Naive thymus-derived CD8-positive, alpha-beta T cell (primary cell): ENCODE data around the gene ZBTB48. TPM values are rescaled to one million over a fixed set of nuclear protein-coding genes. Genes with fewer than 3 reads are reported as not detected.

Source experiments
- ATAC-seq, 2 donors: fragments of 150-1000 bp; cut with Tn5 transposase in 1 of 2; sonication (Bioruptor Pico), chemical (Tn5 transposase) in 1 of 2; 1 replicate in 1 of 2; 2 replicates in 1 of 2; pipeline ENCODE4 v1.10.0; 2021; ENCODE audit warnings: mild to moderate bottlenecking in 2 of 2, moderate library complexity in 2 of 2
- POLR2A ChIA-PET: fragments of 350-600 bp; sonication (Branson Sonifier 250); formaldehyde crosslinking; loops from one replicate; lab custom pipeline; 2021; ENCODE audit warnings: antibody characterized with exemption; lab: Charles Lee
- DNase-seq, 10 donors: peaks; one replicate each; pipeline versions ENCODE4 v3.0.0 to v3.0.0-alpha.2; 2020 to 2022
- H3K27ac Mint-ChIP-seq, 10 donors: one replicate each; pipeline ENCODE4 v1.8.0; 2020 to 2022; ENCODE audit warnings: mild to moderate bottlenecking in 10 of 10, mixed read lengths in 10 of 10, moderate library complexity in 4 of 10, inconsistent platforms in 1 of 10
- H3K27me3 Mint-ChIP-seq, 5 donors: one replicate each; pipeline ENCODE4 v1.8.0; 2021 to 2022; ENCODE audit warnings: mixed read lengths in 5 of 5
- H3K36me3 Mint-ChIP-seq, 3 donors: one replicate each; pipeline ENCODE4 v1.8.0; 2020 to 2022; ENCODE audit warnings: mixed read lengths in 3 of 3, mild to moderate bottlenecking in 2 of 3, inconsistent platforms in 1 of 3
- H3K4me1 Mint-ChIP-seq, 4 donors: one replicate each; pipeline ENCODE4 v1.8.0; 2021 to 2022; ENCODE audit warnings: mixed read lengths in 4 of 4
- H3K4me3 Mint-ChIP-seq, 10 donors: one replicate each; pipeline ENCODE4 v1.8.0; 2020 to 2022; ENCODE audit warnings: mild to moderate bottlenecking in 10 of 10, mixed read lengths in 10 of 10, moderate library complexity in 6 of 10, inconsistent platforms in 1 of 10
- H3K9me3 Mint-ChIP-seq, 9 donors: one replicate each; pipeline ENCODE4 v1.8.0; 2020 to 2022; ENCODE audit warnings: mixed read lengths in 9 of 9, mild to moderate bottlenecking in 3 of 9, inconsistent platforms in 1 of 9, moderate library complexity in 1 of 9
- polyA plus RNA-seq, 3 donors: library from polyadenylated mRNA; unstranded; fragments of 300-500 nt; fragmentation: Illumina TruSeq; gene quantifications; one replicate each; pipeline ENCODE4 v1.2.3, GENCODE V29; 2021
- total RNA-seq, 8 experiments: library from RNA in 2 of 8; stranded (reverse) in 2 of 8; gene quantifications; one replicate each; pipeline ENCODE4 v1.2.3 and lab custom pipeline; 2021 to 2026

Gene ZBTB48
- total RNA-seq (10 to 100 TPM; 64.5 to 73.2 TPM), polyA plus RNA-seq (10 to 100 TPM in 2 of 3 donors, 1 to 10 TPM in 1; 9.8 to 30.0 (median 28.7) TPM), total RNA-seq (lab: John Stamatoyannopoulos, UW) (34.4 to 54.8 (median 40.5) reads per million in 6 experiments)

GRCh38 chr1:6579374-6580118, at the start of gene ZBTB48:
ZBTB48 (plus strand) TSS chr1:6579994; CDS start chr1:6580610, 616 bp downstream.
- Mint-ChIP-seq H3K27ac (peak within 1 kb of the TSS; percentile 88 to 99 (median 97)), H3K4me1 (peaks cover 9 to 44% (median 39%) of the 10 kb centered on the region in 4 donors), H3K4me3 (peak within 1 kb of the TSS; percentile 91 to 99 (median 96)), H3K36me3 (peaks cover 0 to 4% (median 0%) of the 10 kb centered on the region in 3 donors), H3K27me3 (no peaks in the 10 kb centered on the region), H3K9me3 (no peaks in the 10 kb centered on the region)
- POLR2A ChIA-PET: interaction anchor here (0.6 to 8.7 kb wide), 13 partner anchors 10 to 1595 kb away, joined by 3 to 145 read pairs (median 6); partner anchors contain the start of genes CAMTA1, KLHL21, NOL9 and PHF13
- ATAC-seq: peak; percentile 97 to 98
- DNase-seq: peak; percentile 93 to 98 (median 95)

GRCh38 chr1:6530504-6531160, 49.2 kb upstream of the ZBTB48 start:
- DNase-seq (no peak), ATAC-seq (no peak)
- Mint-ChIP-seq H3K27ac (no peak overlapping the region), H3K27me3 (no peaks in the 10 kb centered on the region), H3K9me3 (no peaks in the 10 kb centered on the region), H3K36me3 (peaks cover 0 to 89% (median 36%) of the 10 kb centered on the region in 3 donors), H3K4me1 (peaks cover 0 to 7% (median 2%) of the 10 kb centered on the region in 4 donors), H3K4me3 (no peak overlapping the region)
- POLR2A ChIA-PET: no interaction called here

- no peak for ATAC-seq
- H3K27me3 Mint-ChIP-seq: no peaks in the 10 kb centered on the region
- H3K4me3 Mint-ChIP-seq: no peak overlapping the region
- no peak overlapping the region for H3K27ac Mint-ChIP-seq
- H3K9me3 Mint-ChIP-seq: no peaks in the 10 kb centered on the region
- peaks cover 0 to 84% (median 33%) of the 10 kb centered on the region in 3 donors for H3K36me3 Mint-ChIP-seq
- H3K4me1 Mint-ChIP-seq: peaks cover 0 to 9% (median 3%) of the 10 kb centered on the region in 4 donors
- DNase-seq: no peak
- POLR2A ChIA-PET: interaction anchor here (0.7 kb wide), 2 partner anchors 11 to 13 kb away, joined by 3 to 6 read pairs; no protein-coding TSS in a partner anchor
Measured at GRCh38 chr1:6531996-6532395, 47.8 kb upstream of the ZBTB48 start.

- POLR2A ChIA-PET: interaction anchor here (0.7 kb wide), 1 partner anchor 70 kb away, joined by 4 read pairs; no protein-coding TSS in a partner anchor
- Mint-ChIP-seq H3K4me3 (no peak overlapping the region), H3K27ac (peak overlapping the region in 2 of 10 donors; percentile 9 to 44), H3K9me3 (no peaks in the 10 kb centered on the region), H3K36me3 (peaks cover 0 to 81% (median 23%) of the 10 kb centered on the region in 3 donors), H3K27me3 (no peaks in the 10 kb centered on the region), H3K4me1 (peaks cover 0 to 10% (median 3%) of the 10 kb centered on the region in 4 donors)
- DNase-seq: no peak
- no peak for ATAC-seq
Measured at GRCh38 chr1:6534248-6534822, 45.5 kb upstream of the ZBTB48 start.

GRCh38 chr1:6535214-6535613, 44.6 kb upstream of the ZBTB48 start:
- peaks cover 0 to 81% (median 23%) of the 10 kb centered on the region in 3 donors for H3K36me3 Mint-ChIP-seq
- DNase-seq: no peak
- no peak for ATAC-seq
- H3K4me1 Mint-ChIP-seq: peaks cover 0 to 12% (median 4%) of the 10 kb centered on the region in 4 donors
- H3K9me3 Mint-ChIP-seq: no peaks in the 10 kb centered on the region
- H3K27ac Mint-ChIP-seq: peak overlapping the region in 7 of 10 donors; percentile 34 to 86 (median 62)
- no peaks in the 10 kb centered on the region for H3K27me3 Mint-ChIP-seq
- H3K4me3 Mint-ChIP-seq: no peak overlapping the region
- POLR2A ChIA-PET: interaction anchor here (0.6 kb wide), 1 partner anchor 44 kb away, joined by 3 read pairs; no protein-coding TSS in a partner anchor

- no peak for DNase-seq
- peaks cover 0 to 78% (median 21%) of the 10 kb centered on the region in 3 donors for H3K36me3 Mint-ChIP-seq
- no peak for ATAC-seq
- POLR2A ChIA-PET: interaction anchor here (1.4 kb wide), 2 partner anchors 18 to 46 kb away, joined by 3 to 4 read pairs; partner anchors contain the start of gene NOL9
- no peaks in the 10 kb centered on the region for H3K27me3 Mint-ChIP-seq
- H3K4me1 Mint-ChIP-seq: peaks cover 0 to 12% (median 4%) of the 10 kb centered on the region in 4 donors
- H3K9me3 Mint-ChIP-seq: no peaks in the 10 kb centered on the region
- no peak overlapping the region for H3K4me3 Mint-ChIP-seq
- H3K27ac Mint-ChIP-seq: peak overlapping the region in 3 of 10 donors; percentile 29 to 32 (median 31)
Measured at GRCh38 chr1:6536291-6536690, 43.5 kb upstream of the ZBTB48 start.

GRCh38 chr1:6538956-6539355, 40.8 kb upstream of the ZBTB48 start:
- POLR2A ChIA-PET: no interaction called here
- no peak for ATAC-seq
- Mint-ChIP-seq H3K4me3 (no peak overlapping the region), H3K27ac (peak overlapping the region in 6 of 10 donors; percentile 20 to 79 (median 66)), H3K9me3 (no peaks in the 10 kb centered on the region), H3K36me3 (peaks cover 0 to 75% (median 10%) of the 10 kb centered on the region in 3 donors), H3K4me1 (peaks cover 0 to 12% (median 4%) of the 10 kb centered on the region in 4 donors), H3K27me3 (no peaks in the 10 kb centered on the region)
- no peak for DNase-seq

GRCh38 chr1:6544831-6545230, 35.0 kb upstream of the ZBTB48 start:
- DNase-seq: no peak
- peaks cover 0 to 84% (median 27%) of the 10 kb centered on the region in 3 donors for H3K36me3 Mint-ChIP-seq
- POLR2A ChIA-PET: interaction anchor here (0.6 to 3.2 kb wide), 6 partner anchors 10 to 59 kb away, joined by 3 to 34 read pairs (median 5); partner anchors contain the start of genes NOL9, PLEKHG5 and TAS1R1

GRCh38 chr1:6545276-6546112, 34.3 kb upstream of the ZBTB48 start:
- Mint-ChIP-seq H3K27me3 (no peaks in the 10 kb centered on the region), H3K4me1 (peaks cover 16 to 32% (median 28%) of the 10 kb centered on the region in 4 donors), H3K36me3 (peaks cover 0 to 88% (median 29%) of the 10 kb centered on the region in 3 donors), H3K4me3 (peak overlapping the region; percentile 22 to 82 (median 62)), H3K27ac (peak overlapping the region; percentile 84 to 96 (median 93)), H3K9me3 (no peaks in the 10 kb centered on the region)
- POLR2A ChIA-PET: interaction anchor here (0.6 to 3.2 kb wide), 7 partner anchors 9 to 190 kb away, joined by 3 to 34 read pairs (median 4); partner anchors contain the start of genes NOL9, PLEKHG5 and TAS1R1
- peak; percentile 71 to 85 for ATAC-seq
- peak in 3 of 10 donors; percentile 25 to 41 (median 29) for DNase-seq

More at GRCh38 chr1:6544831-6545230, 35.0 kb upstream of the ZBTB48 start:
- H3K27ac Mint-ChIP-seq: peak overlapping the region in 9 of 10 donors; percentile 84 to 96 (median 92)
- no peak for ATAC-seq
- peaks cover 16 to 29% (median 27%) of the 10 kb centered on the region in 4 donors for H3K4me1 Mint-ChIP-seq
- H3K4me3 Mint-ChIP-seq: peak overlapping the region in 5 of 10 donors; percentile 22 to 82 (median 41)
- no peaks in the 10 kb centered on the region for H3K27me3 Mint-ChIP-seq
- H3K9me3 Mint-ChIP-seq: no peaks in the 10 kb centered on the region

- peak overlapping the region; percentile 84 to 96 (median 93) for H3K27ac Mint-ChIP-seq
- no peak for ATAC-seq
- peaks cover 0 to 84% (median 29%) of the 10 kb centered on the region in 3 donors for H3K36me3 Mint-ChIP-seq
- peaks cover 16 to 35% (median 30%) of the 10 kb centered on the region in 4 donors for H3K4me1 Mint-ChIP-seq
- POLR2A ChIA-PET: interaction anchor here (0.6 to 3.2 kb wide), 4 partner anchors 8 to 152 kb away, joined by 4 to 34 read pairs (median 18); partner anchors contain the start of genes NOL9, PLEKHG5 and TAS1R1
- no peaks in the 10 kb centered on the region for H3K27me3 Mint-ChIP-seq
- no peak for DNase-seq
- no peaks in the 10 kb centered on the region for H3K9me3 Mint-ChIP-seq
- H3K4me3 Mint-ChIP-seq: peak overlapping the region in 9 of 10 donors; percentile 15 to 82 (median 44)
Measured at GRCh38 chr1:6546326-6546725, 33.5 kb upstream of the ZBTB48 start.

- DNase-seq: no peak
- H3K27me3 Mint-ChIP-seq: no peaks in the 10 kb centered on the region
- peak overlapping the region in 2 of 10 donors; percentile 37 to 38 for H3K4me3 Mint-ChIP-seq
- peaks cover 16 to 39% (median 32%) of the 10 kb centered on the region in 4 donors for H3K4me1 Mint-ChIP-seq
- no peak for ATAC-seq
- peaks cover 0 to 74% (median 25%) of the 10 kb centered on the region in 3 donors for H3K36me3 Mint-ChIP-seq
- POLR2A ChIA-PET: interaction anchor here (0.9 to 3.2 kb wide), 3 partner anchors 53 to 56 kb away, joined by 3 to 30 read pairs (median 5); partner anchors contain the start of gene PLEKHG5
- H3K27ac Mint-ChIP-seq: peak overlapping the region; percentile 84 to 96 (median 93)
- no peaks in the 10 kb centered on the region for H3K9me3 Mint-ChIP-seq
Measured at GRCh38 chr1:6547301-6547700, 32.5 kb upstream of the ZBTB48 start.
